ENCODE measurements around the gene SLC8A3. TPM values are rescaled to one million over a fixed set of nuclear protein-coding genes. Genes with fewer than 3 reads are reported as not detected.

SLC8A3 gene
- total RNA-seq, 4 donors from 2014 or later = 0.18 to 4.1 (median 0.69) TPM

GRCh38 chr14:70171726-70172125, 17.0 kb downstream of the SLC8A3 start:
- Histone ChIP-seq H3K36me3 (no peaks in the 10 kb centered on the region), H3K4me3 (no peak overlapping the region), H3K9me3 (no peaks in the 10 kb centered on the region), H3K27me3 (no peaks in the 10 kb centered on the region), H3K27ac (no peak overlapping the region), H3K4me1 (no peaks in the 10 kb centered on the region)
- no peak for TF ChIP-seq CTCF (IDR thresholded peaks at IDR 0.05)
- TF ChIP-seq POLR2A (IDR thresholded peaks at IDR 0.05) = no peak
- DNase-seq = no peak

- H3K4me1 ChIP-seq = no peaks in the 10 kb centered on the region
- no peak overlapping the region for H3K4me3 ChIP-seq
- H3K27ac ChIP-seq = no peak overlapping the region
- H3K36me3 ChIP-seq = no peaks in the 10 kb centered on the region
- TF ChIP-seq CTCF (IDR thresholded peaks at IDR 0.05) = no peak
- TF ChIP-seq POLR2A (IDR thresholded peaks at IDR 0.05) = no peak
- no peak for DNase-seq
- H3K9me3 ChIP-seq = no peaks in the 10 kb centered on the region
- no peaks in the 10 kb centered on the region for H3K27me3 ChIP-seq
These were observed 17.8 kb downstream of the SLC8A3 start for GRCh38 chr14:70170976-70171375.

- Histone ChIP-seq H3K27me3 (no peaks in the 10 kb centered on the region), H3K9me3 (no peaks in the 10 kb centered on the region), H3K27ac (no peak overlapping the region), H3K36me3 (no peaks in the 10 kb centered on the region), H3K4me1 (no peaks in the 10 kb centered on the region), H3K4me3 (no peak overlapping the region)
- no peak for TF ChIP-seq POLR2A (IDR thresholded peaks at IDR 0.05)
- TF ChIP-seq CTCF (IDR thresholded peaks at IDR 0.05) = no peak
- DNase-seq = no peak
These were observed 20.3 kb downstream of the SLC8A3 start for GRCh38 chr14:70168406-70168805.

- no peaks in the 10 kb centered on the region for H3K4me1 ChIP-seq
- no peaks in the 10 kb centered on the region for H3K36me3 ChIP-seq
- H3K27me3 ChIP-seq = no peaks in the 10 kb centered on the region
- no peaks in the 10 kb centered on the region for H3K9me3 ChIP-seq
- no peak for DNase-seq
- no peak overlapping the region for H3K4me3 ChIP-seq
- TF ChIP-seq CTCF (IDR thresholded peaks at IDR 0.05) (no peak), POLR2A (IDR thresholded peaks at IDR 0.05) (no peak)
- no peak overlapping the region for H3K27ac ChIP-seq
These were observed 22.1 kb downstream of the SLC8A3 start for GRCh38 chr14:70166530-70167203.

- H3K27me3 ChIP-seq = no peaks in the 10 kb centered on the region
- no peaks in the 10 kb centered on the region for H3K9me3 ChIP-seq
- H3K4me3 ChIP-seq = no peak overlapping the region
- no peak for DNase-seq
- H3K4me1 ChIP-seq = no peaks in the 10 kb centered on the region
- H3K27ac ChIP-seq = no peak overlapping the region
- no peaks in the 10 kb centered on the region for H3K36me3 ChIP-seq
- TF ChIP-seq POLR2A (IDR thresholded peaks at IDR 0.05) (no peak), CTCF (IDR thresholded peaks at IDR 0.05) (no peak)
These were observed 26.4 kb downstream of the SLC8A3 start for GRCh38 chr14:70162358-70162757.

GRCh38 chr14:70156592-70156991, 32.2 kb downstream of the SLC8A3 start:
- no peaks in the 10 kb centered on the region for H3K4me1 ChIP-seq
- no peaks in the 10 kb centered on the region for H3K36me3 ChIP-seq
- TF ChIP-seq CTCF (IDR thresholded peaks at IDR 0.05) (no peak), POLR2A (IDR thresholded peaks at IDR 0.05) (no peak)
- H3K9me3 ChIP-seq = no peaks in the 10 kb centered on the region
- H3K4me3 ChIP-seq = no peak overlapping the region
- no peaks in the 10 kb centered on the region for H3K27me3 ChIP-seq
- no peak for DNase-seq
- no peak overlapping the region for H3K27ac ChIP-seq
